Measurements from ENCODE around the gene DDC. TPM values are rescaled to one million over a fixed set of nuclear protein-coding genes. Genes with fewer than 3 reads are reported as not detected.

DDC gene
- total RNA-seq, 1 experiment from 2014 or later, result 0.35 TPM

GRCh38 chr7:50431722-50432305, 133.4 kb downstream of the DDC start:
- Histone ChIP-seq H3K4me3 (ENCODE audit: insufficient read depth, low read depth, low read length) (no peak overlapping the region), H3K27me3 (ENCODE audit: control insufficient read depth, insufficient read depth, low read length) (no peaks in the 10 kb centered on the region)
- no peak for DNase-seq

GRCh38 chr7:50431316-50431715, 133.9 kb downstream of the DDC start:
- H3K27me3 ChIP-seq (ENCODE audit: control insufficient read depth, insufficient read depth, low read length), result no peaks in the 10 kb centered on the region
- DNase-seq, result no peak
- H3K4me3 ChIP-seq (ENCODE audit: insufficient read depth, low read depth, low read length), result no peak overlapping the region
- H3K36me3 ChIP-seq (replicated peaks; ENCODE audit: control insufficient read depth, insufficient read depth, low read length), result no peaks in the 10 kb centered on the region

More at GRCh38 chr7:50431722-50432305, 133.4 kb downstream of the DDC start:
- no peaks in the 10 kb centered on the region for H3K36me3 ChIP-seq (replicated peaks; ENCODE audit: control insufficient read depth, insufficient read depth, low read length)

GRCh38 chr7:50428911-50429310, 136.3 kb downstream of the DDC start:
- H3K4me3 ChIP-seq (ENCODE audit: insufficient read depth, low read depth, low read length), result no peak overlapping the region
- DNase-seq, result no peak
- no peaks in the 10 kb centered on the region for H3K27me3 ChIP-seq (ENCODE audit: control insufficient read depth, insufficient read depth, low read length)
- H3K36me3 ChIP-seq (replicated peaks; ENCODE audit: control insufficient read depth, insufficient read depth, low read length), result no peaks in the 10 kb centered on the region

- no peaks in the 10 kb centered on the region for H3K27me3 ChIP-seq (ENCODE audit: control insufficient read depth, insufficient read depth, low read length)
- no peaks in the 10 kb centered on the region for H3K36me3 ChIP-seq (replicated peaks; ENCODE audit: control insufficient read depth, insufficient read depth, low read length)
- no peak overlapping the region for H3K4me3 ChIP-seq (ENCODE audit: insufficient read depth, low read depth, low read length)
- DNase-seq, result no peak
Measured at GRCh38 chr7:50427518-50427917, 137.7 kb downstream of the DDC start.

- no peak for DNase-seq
Measured at GRCh38 chr7:50426280-50427045, 138.7 kb downstream of the DDC start.

GRCh38 chr7:50425318-50425717, 139.9 kb downstream of the DDC start:
- no peaks in the 10 kb centered on the region for H3K27me3 ChIP-seq (ENCODE audit: control insufficient read depth, insufficient read depth, low read length)
- no peaks in the 10 kb centered on the region for H3K36me3 ChIP-seq (replicated peaks; ENCODE audit: control insufficient read depth, insufficient read depth, low read length)
- H3K4me3 ChIP-seq (ENCODE audit: insufficient read depth, low read depth, low read length), result no peak overlapping the region
- DNase-seq, result no peak

More at GRCh38 chr7:50426280-50427045, 138.7 kb downstream of the DDC start:
- H3K4me3 ChIP-seq (ENCODE audit: insufficient read depth, low read depth, low read length), result no peak overlapping the region
- H3K36me3 ChIP-seq (replicated peaks; ENCODE audit: control insufficient read depth, insufficient read depth, low read length), result no peaks in the 10 kb centered on the region
- no peaks in the 10 kb centered on the region for H3K27me3 ChIP-seq (ENCODE audit: control insufficient read depth, insufficient read depth, low read length)

GRCh38 chr7:50423860-50424259, 141.3 kb downstream of the DDC start:
- Histone ChIP-seq H3K4me3 (ENCODE audit: insufficient read depth, low read depth, low read length) (no peak overlapping the region), H3K36me3 (replicated peaks; ENCODE audit: control insufficient read depth, insufficient read depth, low read length) (no peaks in the 10 kb centered on the region), H3K27me3 (ENCODE audit: control insufficient read depth, insufficient read depth, low read length) (no peaks in the 10 kb centered on the region)
- no peak for DNase-seq

- no peak for DNase-seq
- H3K36me3 ChIP-seq (replicated peaks; ENCODE audit: control insufficient read depth, insufficient read depth, low read length), result no peaks in the 10 kb centered on the region
- no peak overlapping the region for H3K4me3 ChIP-seq (ENCODE audit: insufficient read depth, low read depth, low read length)
- H3K27me3 ChIP-seq (ENCODE audit: control insufficient read depth, insufficient read depth, low read length), result no peaks in the 10 kb centered on the region
Measured at GRCh38 chr7:50422858-50423257, 142.3 kb downstream of the DDC start.

GRCh38 chr7:50421043-50421442, 144.2 kb downstream of the DDC start:
- Histone ChIP-seq H3K27me3 (ENCODE audit: control insufficient read depth, insufficient read depth, low read length) (no peaks in the 10 kb centered on the region), H3K4me3 (ENCODE audit: insufficient read depth, low read depth, low read length) (no peak overlapping the region)
- DNase-seq, result no peak

GRCh38 chr7:50418526-50419290, 146.5 kb downstream of the DDC start:
- DNase-seq, result no peak
- no peaks in the 10 kb centered on the region for H3K36me3 ChIP-seq (replicated peaks; ENCODE audit: control insufficient read depth, insufficient read depth, low read length)
- no peaks in the 10 kb centered on the region for H3K27me3 ChIP-seq (ENCODE audit: control insufficient read depth, insufficient read depth, low read length)
- H3K4me3 ChIP-seq (ENCODE audit: insufficient read depth, low read depth, low read length), result no peak overlapping the region

More at GRCh38 chr7:50421043-50421442, 144.2 kb downstream of the DDC start:
- no peaks in the 10 kb centered on the region for H3K36me3 ChIP-seq (replicated peaks; ENCODE audit: control insufficient read depth, insufficient read depth, low read length)

GRCh38 chr7:50418086-50418515, 147.1 kb downstream of the DDC start:
- no peaks in the 10 kb centered on the region for H3K36me3 ChIP-seq (replicated peaks; ENCODE audit: control insufficient read depth, insufficient read depth, low read length)
- no peaks in the 10 kb centered on the region for H3K27me3 ChIP-seq (ENCODE audit: control insufficient read depth, insufficient read depth, low read length)
- DNase-seq, result peak; percentile 84
- no peak overlapping the region for H3K4me3 ChIP-seq (ENCODE audit: insufficient read depth, low read depth, low read length)

GRCh38 chr7:50416527-50417182, 148.6 kb downstream of the DDC start:
- Histone ChIP-seq H3K4me3 (ENCODE audit: insufficient read depth, low read depth, low read length) (no peak overlapping the region), H3K27me3 (ENCODE audit: control insufficient read depth, insufficient read depth, low read length) (no peaks in the 10 kb centered on the region), H3K36me3 (replicated peaks; ENCODE audit: control insufficient read depth, insufficient read depth, low read length) (no peaks in the 10 kb centered on the region)
- DNase-seq, result no peak

GRCh38 chr7:50415844-50416364, 149.3 kb downstream of the DDC start:
- no peak for DNase-seq
- no peak overlapping the region for H3K4me3 ChIP-seq (ENCODE audit: insufficient read depth, low read depth, low read length)
- H3K36me3 ChIP-seq (replicated peaks; ENCODE audit: control insufficient read depth, insufficient read depth, low read length), result no peaks in the 10 kb centered on the region
- H3K27me3 ChIP-seq (ENCODE audit: control insufficient read depth, insufficient read depth, low read length), result no peaks in the 10 kb centered on the region

- no peaks in the 10 kb centered on the region for H3K27me3 ChIP-seq (ENCODE audit: control insufficient read depth, insufficient read depth, low read length)
- H3K36me3 ChIP-seq (replicated peaks; ENCODE audit: control insufficient read depth, insufficient read depth, low read length), result no peaks in the 10 kb centered on the region
- H3K4me3 ChIP-seq (ENCODE audit: insufficient read depth, low read depth, low read length), result no peak overlapping the region
- no peak for DNase-seq
Measured at GRCh38 chr7:50413561-50413960, 151.6 kb downstream of the DDC start.

Measured in H7 (cell line).